ENCODE data around the gene IGF2BP3.

IGF2BP3 gene

GRCh38 chr7:23426876-23427275, 43.4 kb downstream of the IGF2BP3 start:
- TF ChIP-seq CTCF (IDR thresholded peaks at IDR 0.05) = no peak

- no peak for TF ChIP-seq CTCF (IDR thresholded peaks at IDR 0.05)
Measured at GRCh38 chr7:23422909-23423308, 47.4 kb downstream of the IGF2BP3 start.

GRCh38 chr7:23422384-23422783, 47.9 kb downstream of the IGF2BP3 start:
- no peak for TF ChIP-seq CTCF (IDR thresholded peaks at IDR 0.05)

GRCh38 chr7:23419845-23420244, 50.4 kb downstream of the IGF2BP3 start:
- TF ChIP-seq CTCF (IDR thresholded peaks at IDR 0.05) = no peak

GRCh38 chr7:23419160-23419559, 51.1 kb downstream of the IGF2BP3 start:
- TF ChIP-seq CTCF (IDR thresholded peaks at IDR 0.05) = no peak

- no peak; the same call in 1 of the 2 replicates for TF ChIP-seq CTCF (IDR thresholded peaks at IDR 0.05)
Measured at GRCh38 chr7:23418046-23418445, 52.2 kb downstream of the IGF2BP3 start.

- no peak for TF ChIP-seq CTCF (IDR thresholded peaks at IDR 0.05)
Measured at GRCh38 chr7:23415198-23415597, 55.1 kb downstream of the IGF2BP3 start.

- TF ChIP-seq CTCF (IDR thresholded peaks at IDR 0.05) = no peak
Measured at GRCh38 chr7:23410446-23411183, 59.7 kb downstream of the IGF2BP3 start.
